A673 (cell line): ENCODE results near the gene WNT6. TPM values are rescaled to one million over a fixed set of nuclear protein-coding genes. Genes with fewer than 3 reads are reported as not detected.

Source experiments
- Bru-seq: library from RNA; stranded (reverse); fragments of 400-500 nt; gene quantifications from one replicate; lab custom pipeline; 2021; lab: Mats Ljungman, UMichigan
- BruChase-seq, 2 experiments: library from RNA; stranded (reverse); fragments of 400-500 nt; gene quantifications; one replicate each; lab custom pipeline; 2021; lab: Mats Ljungman, UMichigan
- BruUV-seq: library from RNA; stranded (reverse); fragments of 400-500 nt; replicated peaks from 2 replicates; lab custom pipeline; 2021; lab: Mats Ljungman, UMichigan
- CTCF ChIA-PET: fragments of 300-600 bp; sonication (Branson Sonifier 250); formaldehyde crosslinking; loops from one replicate; lab custom pipeline; 2022; ENCODE audit warnings: antibody characterized with exemption; lab: Charles Lee
- POLR2A ChIA-PET: fragments of 300-600 bp; sonication (Branson Sonifier 250); formaldehyde crosslinking; loops from one replicate; lab custom pipeline; 2022; ENCODE audit warnings: antibody characterized with exemption; ENCODE audit not compliant: low non-redundant PET; lab: Charles Lee
- DNase-seq: peaks from one replicate; pipeline ENCODE4 v3.0.0-alpha.2; 2015; ENCODE audit warnings: low spot score
- H3K27ac ChIP-seq: fragments of 200-600 bp; sonication (generic); 2 replicates; pipeline ENCODE4 v1.5.1; 2016; ENCODE audit warnings: mixed run types, low read depth, mild to moderate bottlenecking, mixed read lengths, antibody characterized with exemption, low read length; ENCODE audit not compliant: poor library complexity, severe bottlenecking
- H3K27me3 ChIP-seq: fragments of 200-600 bp; sonication (generic); replicated peaks from 2 replicates; pipeline ENCODE4 v1.6.1; 2017; ENCODE audit warnings: mixed run types, low read depth, mild to moderate bottlenecking, mixed read lengths, antibody characterized with exemption, low read length; ENCODE audit not compliant: insufficient read depth, poor library complexity
- H3K36me3 ChIP-seq: fragments of 200-600 bp; sonication (generic); 2 replicates; pipeline ENCODE4 v1.6.1; 2016; ENCODE audit warnings: mixed run types, mild to moderate bottlenecking, mixed read lengths, antibody characterized with exemption, low read length; ENCODE audit not compliant: insufficient read depth, poor library complexity, severe bottlenecking
- H3K4me1 ChIP-seq: fragments of 200-600 bp; sonication (generic); 2 replicates; pipeline ENCODE4 v1.6.1; 2017; ENCODE audit warnings: mixed run types, mild to moderate bottlenecking, mixed read lengths, antibody characterized with exemption, low read length; ENCODE audit not compliant: insufficient read depth, poor library complexity, severe bottlenecking
- H3K4me3 ChIP-seq: fragments of 200-600 bp; sonication (generic); 2 replicates; pipeline ENCODE4 v1.5.1; 2016; ENCODE audit warnings: low read depth, mixed run types, mild to moderate bottlenecking, mixed read lengths, low read length; ENCODE audit not compliant: poor library complexity, severe bottlenecking
- H3K9me3 ChIP-seq: fragments of 200-600 bp; sonication (generic); 2 replicates; pipeline ENCODE4 v1.6.1; 2016; ENCODE audit warnings: mixed run types, low read depth, mild to moderate bottlenecking, mixed read lengths, antibody characterized with exemption, low read length; ENCODE audit not compliant: poor library complexity, severe bottlenecking
- EZH2 ChIP-seq: fragments of 200-600 bp; sonication (generic); IDR thresholded peaks from 2 replicates; pipeline ENCODE4 v1.6.1; 2017; ENCODE audit warnings: borderline replicate concordance, low read depth, mild to moderate bottlenecking, mixed read lengths, antibody characterized with exemption, low read length; ENCODE audit not compliant: poor library complexity, severe bottlenecking
- intact Hi-C: fragments of 100-400 bp; cut with micrococcal nuclease; formaldehyde crosslinking; loops from one replicate; pipeline ENCODE4 v1.10.0; 2022; ENCODE audit not compliant: unreplicated experiment
- long read RNA-seq: library from polyadenylated mRNA; stranded (forward); transcript quantifications from one replicate; pipeline ENCODE4 v2.0.0, GENCODE V29; 2022
- total RNA-seq: library from RNA; stranded (reverse); gene quantifications from 2 replicates; pipeline ENCODE4 v1.2.3, GENCODE V29; 2021
- TF ChIP-seq, protein P1 (sequence below): fragments of 300-800, 200-600 bp; sonication (generic); conservative IDR thresholded peaks from 2 replicates; pipeline ENCODE4 v1.5.1; 2017; ENCODE audit warnings: low read depth, mild to moderate bottlenecking, antibody characterized with exemption, low read length, moderate library complexity, mixed read lengths

WNT6 gene
- total RNA-seq (not detected in 2 replicates), Bru-seq, nascent RNA (percentile 6 among the genes with signal in this experiment), BruChase-seq, experiment 1, labeled RNA remaining after a 2-hour chase (percentile 10 among the genes with signal in this experiment), BruChase-seq, experiment 2, labeled RNA remaining after a 6-hour chase (not detected)
- long read RNA-seq: 0 reads

GRCh38 chr2:218859556-218859987 is at the start of gene WNT6:
Gene WNT6, plus strand, starts transcription at chr2:218859805. Its CDS starts 233 bp downstream, at chr2:218860038.
- no TSS peak for BruUV-seq
- CTCF ChIA-PET: interaction anchor here (2.1 kb wide), 1 partner anchor 12 kb away, joined by 5 read pairs; no protein-coding TSS in a partner anchor
- no peaks in the 10 kb centered on the region for H3K36me3 ChIP-seq
- peak within 1 kb of the TSS; percentile 40 for H3K4me3 ChIP-seq
- POLR2A ChIA-PET: no interaction called here
- H3K9me3 ChIP-seq: no peaks in the 10 kb centered on the region
- H3K27ac ChIP-seq: no peak within 1 kb of the TSS
- peaks cover 12% of the 10 kb centered on the region for H3K4me1 ChIP-seq
- TF ChIP-seq, protein P1, sequence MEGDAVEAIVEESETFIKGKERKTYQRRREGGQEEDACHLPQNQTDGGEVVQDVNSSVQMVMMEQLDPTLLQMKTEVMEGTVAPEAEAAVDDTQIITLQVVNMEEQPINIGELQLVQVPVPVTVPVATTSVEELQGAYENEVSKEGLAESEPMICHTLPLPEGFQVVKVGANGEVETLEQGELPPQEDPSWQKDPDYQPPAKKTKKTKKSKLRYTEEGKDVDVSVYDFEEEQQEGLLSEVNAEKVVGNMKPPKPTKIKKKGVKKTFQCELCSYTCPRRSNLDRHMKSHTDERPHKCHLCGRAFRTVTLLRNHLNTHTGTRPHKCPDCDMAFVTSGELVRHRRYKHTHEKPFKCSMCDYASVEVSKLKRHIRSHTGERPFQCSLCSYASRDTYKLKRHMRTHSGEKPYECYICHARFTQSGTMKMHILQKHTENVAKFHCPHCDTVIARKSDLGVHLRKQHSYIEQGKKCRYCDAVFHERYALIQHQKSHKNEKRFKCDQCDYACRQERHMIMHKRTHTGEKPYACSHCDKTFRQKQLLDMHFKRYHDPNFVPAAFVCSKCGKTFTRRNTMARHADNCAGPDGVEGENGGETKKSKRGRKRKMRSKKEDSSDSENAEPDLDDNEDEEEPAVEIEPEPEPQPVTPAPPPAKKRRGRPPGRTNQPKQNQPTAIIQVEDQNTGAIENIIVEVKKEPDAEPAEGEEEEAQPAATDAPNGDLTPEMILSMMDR: no peak
- no peak for TF ChIP-seq EZH2
- intact Hi-C loops: loop anchor here (10.0 kb wide), 2 partner anchors 295 to 435 kb away; no protein-coding TSS in a partner anchor
- DNase-seq: no peak
- peaks cover 23% of the 10 kb centered on the region for H3K27me3 ChIP-seq

GRCh38 chr2:218810256-218810655 is 49.3 kb upstream of the WNT6 start:
- no peak for TF ChIP-seq EZH2
- TF ChIP-seq, protein P1: no peak
- no TSS peak for BruUV-seq
- ChIA-PET POLR2A (no interaction called here), CTCF (no interaction called here)
- H3K27me3 ChIP-seq: no peaks in the 10 kb centered on the region
- H3K4me1 ChIP-seq: peaks cover 14% of the 10 kb centered on the region
- H3K27ac ChIP-seq: no peak overlapping the region
- H3K4me3 ChIP-seq: no peak overlapping the region
- intact Hi-C loops: no loop called here
- peak; percentile 25 for DNase-seq
- H3K9me3 ChIP-seq: no peaks in the 10 kb centered on the region
- H3K36me3 ChIP-seq: no peaks in the 10 kb centered on the region

DNA sequence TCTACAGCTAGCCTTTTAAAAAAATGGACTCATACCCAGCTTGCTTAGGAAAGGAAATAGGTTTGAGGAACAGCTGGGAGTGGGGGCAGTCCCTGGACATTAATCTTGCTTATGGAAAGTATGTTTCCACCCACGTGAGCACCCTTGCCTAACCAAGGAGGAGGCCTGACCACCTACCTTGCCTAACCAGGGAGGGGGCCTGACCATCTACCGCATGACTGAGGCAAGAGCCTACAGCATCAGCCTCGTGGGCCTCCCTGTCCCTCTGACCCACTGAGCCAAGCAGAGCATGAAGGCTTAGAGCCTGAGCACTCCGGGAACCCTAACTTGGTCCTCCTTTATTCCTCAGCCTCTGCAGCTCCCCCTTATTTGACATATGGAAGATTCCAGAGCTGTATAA is 48.2 kb upstream of the WNT6 start:
- ChIA-PET CTCF (no interaction called here), POLR2A (no interaction called here)
- Histone ChIP-seq H3K36me3 (no peaks in the 10 kb centered on the region), H3K9me3 (no peaks in the 10 kb centered on the region), H3K27ac (no peak overlapping the region), H3K4me3 (no peak overlapping the region), H3K27me3 (no peaks in the 10 kb centered on the region), H3K4me1 (peaks cover 4% of the 10 kb centered on the region)
- intact Hi-C loops: no loop called here
- no TSS peak for BruUV-seq
- TF ChIP-seq, protein P1: no peak
- TF ChIP-seq EZH2: no peak
- DNase-seq: no peak
